ENCODE data around the gene C15orf61. TPM values are rescaled to one million over a fixed set of nuclear protein-coding genes. Genes with fewer than 3 reads are reported as not detected.

The C15orf61 gene
- total RNA-seq, 3 donors from 2014 or later = 3.8 to 24.3 (median 4.6) TPM

GRCh38 chr15:67508407-67508806, 12.5 kb upstream of the C15orf61 start:
- no peak for DNase-seq (ENCODE audit: low spot score in 2 of 2)
- H3K36me3 ChIP-seq = no peaks in the 10 kb centered on the region
- H3K4me1 ChIP-seq = no peaks in the 10 kb centered on the region
- H3K27me3 ChIP-seq = no peaks in the 10 kb centered on the region
- intact Hi-C loops (cut with DNase I; ENCODE audit: low total_unique reads) = no loop called here
- H3K9me3 ChIP-seq = no peaks in the 10 kb centered on the region
- TF ChIP-seq CTCF (IDR thresholded peaks at IDR 0.05) = no peak
- no peak for TF ChIP-seq POLR2A (IDR thresholded peaks at IDR 0.05)
- no peak for TF ChIP-seq POLR2AphosphoS5 (IDR thresholded peaks at IDR 0.05)
- no peak overlapping the region for H3K4me3 ChIP-seq
- no peak overlapping the region for H3K27ac ChIP-seq

- Histone ChIP-seq H3K4me3 (no peak overlapping the region), H3K27ac (no peak overlapping the region), H3K36me3 (no peaks in the 10 kb centered on the region), H3K9me3 (no peaks in the 10 kb centered on the region), H3K27me3 (no peaks in the 10 kb centered on the region), H3K4me1 (no peaks in the 10 kb centered on the region)
- no peak for TF ChIP-seq CTCF (IDR thresholded peaks at IDR 0.05)
- no peak for TF ChIP-seq POLR2A (IDR thresholded peaks at IDR 0.05)
- no peak for TF ChIP-seq POLR2AphosphoS5 (IDR thresholded peaks at IDR 0.05)
- no peak for DNase-seq (ENCODE audit: low spot score in 2 of 2)
- intact Hi-C loops (cut with DNase I; ENCODE audit: low total_unique reads) = no loop called here
These were observed 11.0 kb upstream of the C15orf61 start for GRCh38 chr15:67509918-67510317.

- Histone ChIP-seq H3K27me3 (no peaks in the 10 kb centered on the region), H3K36me3 (no peaks in the 10 kb centered on the region), H3K4me1 (no peaks in the 10 kb centered on the region), H3K27ac (no peak overlapping the region), H3K9me3 (no peaks in the 10 kb centered on the region), H3K4me3 (no peak overlapping the region)
- intact Hi-C loops (cut with DNase I; ENCODE audit: low total_unique reads) = no loop called here
- no peak for DNase-seq (ENCODE audit: low spot score in 2 of 2)
- TF ChIP-seq POLR2A (IDR thresholded peaks at IDR 0.05) (no peak), CTCF (IDR thresholded peaks at IDR 0.05) (no peak), POLR2AphosphoS5 (IDR thresholded peaks at IDR 0.05) (no peak)
These were observed 10.2 kb upstream of the C15orf61 start for GRCh38 chr15:67510597-67511190.

- Histone ChIP-seq H3K4me3 (no peak overlapping the region), H3K4me1 (no peaks in the 10 kb centered on the region), H3K9me3 (no peaks in the 10 kb centered on the region), H3K36me3 (no peaks in the 10 kb centered on the region), H3K27me3 (no peaks in the 10 kb centered on the region), H3K27ac (no peak overlapping the region)
- DNase-seq (ENCODE audit: low spot score in 2 of 2) = no peak
- intact Hi-C loops (cut with DNase I; ENCODE audit: low total_unique reads) = no loop called here
- TF ChIP-seq CTCF (IDR thresholded peaks at IDR 0.05) = no peak
- TF ChIP-seq POLR2A (IDR thresholded peaks at IDR 0.05) = no peak
- TF ChIP-seq POLR2AphosphoS5 (IDR thresholded peaks at IDR 0.05) = no peak
These were observed 9.3 kb upstream of the C15orf61 start for GRCh38 chr15:67511606-67512005.

DNA sequence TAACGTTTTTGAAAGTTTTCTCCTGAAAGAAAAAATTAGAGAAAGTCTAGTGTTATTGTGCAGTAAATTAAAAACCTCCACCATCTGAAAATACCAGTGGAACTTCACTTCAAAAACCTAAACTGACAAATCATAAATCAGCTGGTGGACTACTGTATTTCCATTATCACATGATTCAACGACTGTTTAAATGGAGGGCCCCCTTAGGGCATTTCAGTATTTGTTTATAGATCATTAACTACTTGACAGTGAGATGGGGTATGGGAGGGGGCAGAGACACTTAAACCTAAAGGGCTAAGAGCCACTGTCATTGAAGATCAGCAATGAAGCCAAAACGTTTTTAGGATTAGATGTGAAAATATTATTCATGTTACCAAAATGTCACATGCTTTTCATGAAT, 8.8 kb upstream of the C15orf61 start:
- no peaks in the 10 kb centered on the region for H3K9me3 ChIP-seq
- no peak overlapping the region for H3K4me3 ChIP-seq
- TF ChIP-seq CTCF (IDR thresholded peaks at IDR 0.05) (no peak), POLR2A (IDR thresholded peaks at IDR 0.05) (no peak), POLR2AphosphoS5 (IDR thresholded peaks at IDR 0.05) (no peak)
- H3K27me3 ChIP-seq = no peaks in the 10 kb centered on the region
- H3K36me3 ChIP-seq = no peaks in the 10 kb centered on the region
- DNase-seq (ENCODE audit: low spot score in 2 of 2) = no peak
- H3K27ac ChIP-seq = no peak overlapping the region
- intact Hi-C loops (cut with DNase I; ENCODE audit: low total_unique reads) = no loop called here
- H3K4me1 ChIP-seq = no peaks in the 10 kb centered on the region
